Gastrocnemius medialis (tissue), 4 donors: ENCODE results near the gene CEP112.

ENCODE experiments used
- CTCF ChIP-seq, 5 experiments: fragments of 450-650 bp in 3 of 5; fragments of 200-600 bp in 2 of 5; sonication (generic) in 2 of 5; IDR thresholded peaks in 4 of 5; conservative IDR thresholded peaks in 1 of 5; 1 replicate in 4 of 5; 2 replicates in 1 of 5; pipeline ENCODE4 v1.5.1; 2016 to 2019; ENCODE audit warnings: antibody characterized with exemption in 5 of 5, mild to moderate bottlenecking in 3 of 5, moderate library complexity in 3 of 5
- POLR2A ChIP-seq, 2 donors: fragments of 450-650 bp; IDR thresholded peaks; one replicate each; pipeline ENCODE4 v1.6.1; 2017; ENCODE audit warnings: antibody characterized with exemption in 2 of 2, mild to moderate bottlenecking in 2 of 2, moderate library complexity in 2 of 2

GRCh38 chr17:65978871-65979270 is 213.1 kb downstream of the CEP112 start:
- no peak for TF ChIP-seq CTCF (IDR thresholded peaks at IDR 0.05 in 4 of 5, conservative IDR thresholded peaks at IDR 0.05 in 1 of 5)
- no peak for TF ChIP-seq POLR2A (IDR thresholded peaks at IDR 0.05)
